HepG2 (cell line): ENCODE results near the gene SCARF1. TPM values are rescaled to one million over a fixed set of nuclear protein-coding genes. Genes with fewer than 3 reads are reported as not detected.
A peak's percentile ranks its signal among the peaks of the same experiment; 100 is the strongest.

Experiments used
- ATAC-seq: fragments of 200-7000 bp; cut with Tn5 transposase; 3 replicates; pipeline ENCODE4 v1.9.1; 2020; ENCODE audit warnings: mild to moderate bottlenecking, moderate library complexity
- BruUV-seq: library from RNA; stranded (reverse); fragments of 400-500 nt; replicated peaks from 2 replicates; lab custom pipeline; 2021; lab: Mats Ljungman, UMichigan
- CTCF ChIA-PET: fragments of 300-600 bp; formaldehyde crosslinking; extraction: SDS; loops from one replicate; lab custom pipeline; 2021; ENCODE audit warnings: low total read pairs, inconsistent platforms, low intra/inter-chr PET ratio; lab: Yijun Ruan, JAX
- POLR2A ChIA-PET: fragments of 350-600 bp; sonication (Branson Sonifier 250); formaldehyde crosslinking; loops from one replicate; lab custom pipeline; 2020; ENCODE audit warnings: antibody characterized with exemption, inconsistent platforms; lab: Yijun Ruan, JAX
- DNase-seq: peaks from one replicate; pipeline ENCODE4 v3.0.0-alpha.2; 2015; ENCODE audit warnings: low spot score
- FAIRE-seq: peaks from 3 replicates; lab custom pipeline; 2011; peaks lifted over from hg19 to GRCh38; lab: Jason Lieb, UNC
- H2AFZ ChIP-seq: one replicate; pipeline ENCODE4 v1.6.1; 2011; ENCODE audit warnings: low read length, inconsistent platforms
- H3K27ac ChIP-seq: fragments of 300-600 bp; 3 replicates; pipeline ENCODE4 v1.8.0; 2011; ENCODE audit warnings: mixed run types, mild to moderate bottlenecking, mixed read lengths, low read length, inconsistent platforms; ENCODE audit not compliant: insufficient read depth; ENCODE audit errors: extremely low read length
- H3K27me3 ChIP-seq, 2 experiments: fragments of 200-600 bp in 1 of 2; 2 replicates in 1 of 2; 3 replicates in 1 of 2; pipeline versions ENCODE4 v1.6.0 to v1.8.0; 2011; ENCODE audit warnings: low read length in 2 of 2, mild to moderate bottlenecking in 2 of 2, moderate library complexity in 2 of 2, inconsistent platforms in 1 of 2; ENCODE audit not compliant: insufficient read depth in 2 of 2, control insufficient read depth in 1 of 2
- H3K36me3 ChIP-seq, 2 experiments: fragments of 200-600 bp in 1 of 2; replicated peaks in 1 of 2; 2 replicates in 1 of 2; 3 replicates in 1 of 2; pipeline versions ENCODE4 v1.5.1 to v1.8.0; 2011; ENCODE audit warnings: low read length in 2 of 2, inconsistent platforms in 1 of 2; ENCODE audit not compliant: insufficient read depth in 2 of 2, control insufficient read depth in 1 of 2
- H3K4me1 ChIP-seq: 2 replicates; pipeline ENCODE4 v1.5.1; 2012; ENCODE audit warnings: low read length, inconsistent platforms; ENCODE audit not compliant: insufficient read depth
- H3K4me2 ChIP-seq: 2 replicates; pipeline ENCODE4 v1.6.0; 2011; ENCODE audit warnings: low read depth, low read length, inconsistent platforms
- H3K4me3 ChIP-seq, 3 experiments: fragments of 200-600 bp in 1 of 3; sonication (generic), shearing (Covaris generic) in 1 of 3; replicated peaks in 1 of 3; 2 replicates each; pipeline ENCODE4 v1.5.1; 2011 to 2016; ENCODE audit warnings: low read length in 3 of 3, inconsistent platforms in 2 of 3, low read depth in 2 of 3, mild to moderate bottlenecking in 2 of 3, control low read depth in 1 of 3, mixed read lengths in 1 of 3; ENCODE audit not compliant: insufficient read depth in 1 of 3
- H3K79me2 ChIP-seq: one replicate; pipeline ENCODE4 v1.6.1; 2011; ENCODE audit warnings: low read length, inconsistent platforms; ENCODE audit not compliant: insufficient read depth
- H3K9ac ChIP-seq: 2 replicates; pipeline ENCODE4 v1.6.0; 2011; ENCODE audit warnings: mild to moderate bottlenecking, low read depth, low read length, inconsistent platforms; ENCODE audit not compliant: insufficient read depth
- H3K9me3 ChIP-seq: 2 replicates; pipeline ENCODE4 v1.5.1; 2012; ENCODE audit warnings: mild to moderate bottlenecking, low read length
- H4K20me1 ChIP-seq: 2 replicates; pipeline ENCODE4 v1.6.0; 2011; ENCODE audit warnings: inconsistent platforms, mild to moderate bottlenecking, low read length, moderate library complexity; ENCODE audit not compliant: insufficient read depth
- MAFF ChIP-seq: IDR thresholded peaks from 2 replicates; pipeline ENCODE4 v1.6.1; 2011; ENCODE audit warnings: low read depth, low read length, improper control_type of control experiment
- MAFG ChIP-seq: sonication (generic); formaldehyde crosslinking; IDR thresholded peaks from 2 replicates; pipeline ENCODE4 v1.5.1; 2020; ENCODE audit warnings: mild to moderate bottlenecking, missing genetic modification reagents
- MAFK ChIP-seq, 2 experiments: IDR thresholded peaks in 1 of 2; conservative IDR thresholded peaks in 1 of 2; 2 replicates each; pipeline ENCODE4 v1.6.1; 2011; ENCODE audit warnings: improper control_type of control experiment in 2 of 2, low read length in 2 of 2
- PRPF4 ChIP-seq: fragments of 200-400 bp; formaldehyde crosslinking; IDR thresholded peaks from 2 replicates; pipeline ENCODE4 v1.6.1; 2016; ENCODE audit warnings: low read length, low read depth; ENCODE audit not compliant: poor library complexity, severe bottlenecking
- SOX13 ChIP-seq, 3 experiments: fragments of 450-650 bp in 1 of 3; sonication (generic) in 1 of 3; formaldehyde crosslinking in 1 of 3; IDR thresholded peaks in 2 of 3; conservative IDR thresholded peaks in 1 of 3; 2 replicates each; pipeline versions ENCODE4 v1.5.0 to v1.6.1; 2016 to 2020; ENCODE audit warnings: antibody characterized with exemption in 1 of 3, mild to moderate bottlenecking in 1 of 3, missing compliant biosample characterization in 1 of 3, missing genetic modification reagents in 1 of 3, moderate library complexity in 1 of 3
- ZBTB42 ChIP-seq: sonication (generic); formaldehyde crosslinking; IDR thresholded peaks from 2 replicates; pipeline ENCODE4 v1.5.0; 2020; ENCODE audit warnings: mild to moderate bottlenecking, missing genetic modification reagents
- ZNF121 ChIP-seq: sonication (generic); formaldehyde crosslinking; IDR thresholded peaks from 2 replicates; pipeline ENCODE4 v1.5.0; 2020; ENCODE audit warnings: mild to moderate bottlenecking, missing genetic modification reagents
- ZNF232 ChIP-seq: sonication (generic); formaldehyde crosslinking; IDR thresholded peaks from 2 replicates; pipeline ENCODE4 v1.4.0; 2020; ENCODE audit warnings: missing genetic modification reagents, borderline replicate concordance
- ZNF44 ChIP-seq: sonication (generic); formaldehyde crosslinking; IDR thresholded peaks from 2 replicates; pipeline ENCODE4 v1.5.1; 2020; ENCODE audit warnings: mild to moderate bottlenecking, missing genetic modification reagents
- ZNF607 ChIP-seq: sonication (generic); formaldehyde crosslinking; IDR thresholded peaks from 2 replicates; pipeline ENCODE4 v1.5.1; 2020; ENCODE audit warnings: missing genetic modification reagents, mild to moderate bottlenecking, borderline replicate concordance
- WGBS: methylation state at CpG from one replicate; pipeline ENCODE4 v1.1.6; 2017; ENCODE audit warnings: low lambda C conversion rate; 5-methylcytosine and 5-hydroxymethylcytosine counted together
- in situ Hi-C: cut with HindIII; loops from 2 replicates; pipeline ENCODE4 v1.10.0; 2017; ENCODE audit warnings: low pct_unique_long_range_greater_than_20kb; ENCODE audit not compliant: extremely low pct_ligation_motif_present
- intact Hi-C: fragments of 100-400 bp; cut with micrococcal nuclease; formaldehyde crosslinking; loops from one replicate; pipeline ENCODE4 v1.10.0; 2022; ENCODE audit not compliant: unreplicated experiment
- polyA plus RNA-seq, 8 experiments: library from polyadenylated mRNA; depleted of rRNA in 3 of 8; stranded (reverse) in 7 of 8; unstranded in 1 of 8; fragments of >200 nt; fragmentation: Illumina TruSeq in 4 of 8; extraction: Trizol in 4 of 8; gene quantifications; 2 replicates each; pipeline versions ENCODE4 v1.2.1 to v1.2.3, GENCODE V29; 2011 to 2016; ENCODE audit warnings: low read depth in 4 of 8, missing spikeins in 1 of 8, mixed read lengths in 1 of 8; ENCODE audit not compliant: insufficient read depth in 1 of 8
- total RNA-seq, 5 experiments: library from RNA; depleted of rRNA; stranded (reverse); fragments of >200 nt; fragmentation: Illumina TruSeq; extraction: Trizol; gene quantifications; 2 replicates each; pipeline ENCODE4 v1.2.3, GENCODE V29; 2016; ENCODE audit warnings: low read depth in 1 of 5
- TF ChIP-seq, protein P1 (sequence below): sonication (generic); formaldehyde crosslinking; IDR thresholded peaks from 2 replicates; pipeline ENCODE4 v1.4.0; 2020; ENCODE audit warnings: missing genetic modification reagents
- TF ChIP-seq, protein P2 (sequence below): sonication (generic); formaldehyde crosslinking; IDR thresholded peaks from 2 replicates; pipeline ENCODE4 v1.4.0; 2020; ENCODE audit warnings: mild to moderate bottlenecking, missing genetic modification reagents

Gene SCARF1
- total and polyA plus RNA-seq, 2 of the 13 experiments (the other 11 are each of a cell fraction or from before 2014, with no cell fraction given): 0.24 to 0.71 TPM

DNA sequence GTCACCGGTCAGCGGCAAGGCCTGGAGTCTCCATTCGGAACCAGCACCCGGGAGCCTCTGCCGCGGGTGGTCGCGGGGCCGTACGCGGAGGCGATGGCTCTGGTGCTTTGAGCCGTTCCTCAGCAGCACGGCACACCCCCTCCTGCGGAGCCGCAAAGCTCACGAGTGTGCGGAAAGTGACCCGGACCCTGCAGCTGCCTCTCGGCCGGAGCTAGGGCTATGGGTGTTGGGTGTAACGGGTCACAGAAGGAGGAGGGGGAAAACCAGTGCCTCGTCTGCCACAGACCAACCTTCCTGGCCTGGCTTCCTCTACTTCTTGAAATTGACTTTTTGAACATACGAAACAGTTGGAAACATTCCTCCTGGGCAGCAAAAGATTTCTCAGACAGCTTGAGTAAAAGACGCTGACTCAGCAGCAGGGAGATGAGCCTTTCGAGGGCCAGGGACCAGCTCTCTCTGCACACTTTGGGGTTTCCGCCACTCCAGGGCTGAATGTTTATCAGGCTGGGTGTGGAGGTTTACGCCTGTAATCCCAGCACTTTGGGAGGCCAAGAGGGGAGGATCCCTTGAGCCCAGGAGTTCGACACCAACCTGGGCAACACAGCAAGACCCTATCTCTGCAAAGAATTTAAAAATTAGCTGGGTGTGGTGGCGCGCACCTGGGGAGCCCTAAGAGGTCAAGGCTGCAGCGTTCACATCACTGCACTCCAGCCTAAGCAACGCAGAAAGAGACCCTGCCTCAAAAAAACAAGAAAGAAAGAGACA is 56.5 kb downstream of the SCARF1 start:
- ChIA-PET CTCF (no interaction called here), POLR2A (interaction anchor here (1.3 kb wide), 1 partner anchor 9 kb away, joined by 7 read pairs; no protein-coding TSS in a partner anchor)
- TF ChIP-seq ZNF121 (CRISPR knock-in tag) (peak; percentile 85), ZBTB42 (CRISPR knock-in tag) (no peak), ZNF232 (CRISPR knock-in tag) (no peak), PRPF4 (no peak), ZNF44 (CRISPR knock-in tag) (no peak), MAFF (peak; percentile 98), ZNF607 (0 out of 2 replicates have a peak, but pooled peaks have one; percentile 23), MAFG (CRISPR knock-in tag) (peak; percentile 83), SOX13 (IDR thresholded peaks at IDR 0.05) (no peak), SOX13 (CRISPR knock-in tag; conservative IDR thresholded peaks at IDR 0.05 in 1 of 2, IDR thresholded peaks at IDR 0.05 in 1 of 2) (no peak), MAFK (conservative IDR thresholded peaks at IDR 0.05 in 1 of 2, IDR thresholded peaks at IDR 0.05 in 1 of 2; ENCODE audit: low read length in 2 of 2) (peak; percentile 98 to 99)
- TF ChIP-seq, protein P1, sequence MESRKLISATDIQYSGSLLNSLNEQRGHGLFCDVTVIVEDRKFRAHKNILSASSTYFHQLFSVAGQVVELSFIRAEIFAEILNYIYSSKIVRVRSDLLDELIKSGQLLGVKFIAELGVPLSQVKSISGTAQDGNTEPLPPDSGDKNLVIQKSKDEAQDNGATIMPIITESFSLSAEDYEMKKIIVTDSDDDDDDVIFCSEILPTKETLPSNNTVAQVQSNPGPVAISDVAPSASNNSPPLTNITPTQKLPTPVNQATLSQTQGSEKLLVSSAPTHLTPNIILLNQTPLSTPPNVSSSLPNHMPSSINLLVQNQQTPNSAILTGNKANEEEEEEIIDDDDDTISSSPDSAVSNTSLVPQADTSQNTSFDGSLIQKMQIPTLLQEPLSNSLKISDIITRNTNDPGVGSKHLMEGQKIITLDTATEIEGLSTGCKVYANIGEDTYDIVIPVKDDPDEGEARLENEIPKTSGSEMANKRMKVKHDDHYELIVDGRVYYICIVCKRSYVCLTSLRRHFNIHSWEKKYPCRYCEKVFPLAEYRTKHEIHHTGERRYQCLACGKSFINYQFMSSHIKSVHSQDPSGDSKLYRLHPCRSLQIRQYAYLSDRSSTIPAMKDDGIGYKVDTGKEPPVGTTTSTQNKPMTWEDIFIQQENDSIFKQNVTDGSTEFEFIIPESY (CRISPR knock-in tag): peak; percentile 58
- TF ChIP-seq, protein P2, sequence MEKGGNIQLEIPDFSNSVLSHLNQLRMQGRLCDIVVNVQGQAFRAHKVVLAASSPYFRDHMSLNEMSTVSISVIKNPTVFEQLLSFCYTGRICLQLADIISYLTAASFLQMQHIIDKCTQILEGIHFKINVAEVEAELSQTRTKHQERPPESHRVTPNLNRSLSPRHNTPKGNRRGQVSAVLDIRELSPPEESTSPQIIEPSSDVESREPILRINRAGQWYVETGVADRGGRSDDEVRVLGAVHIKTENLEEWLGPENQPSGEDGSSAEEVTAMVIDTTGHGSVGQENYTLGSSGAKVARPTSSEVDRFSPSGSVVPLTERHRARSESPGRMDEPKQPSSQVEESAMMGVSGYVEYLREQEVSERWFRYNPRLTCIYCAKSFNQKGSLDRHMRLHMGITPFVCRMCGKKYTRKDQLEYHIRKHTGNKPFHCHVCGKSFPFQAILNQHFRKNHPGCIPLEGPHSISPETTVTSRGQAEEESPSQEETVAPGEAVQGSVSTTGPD (CRISPR knock-in tag): no peak
- no peak overlapping the region for H3K9ac ChIP-seq
- intact Hi-C loops: no loop called here
- H3K36me3 ChIP-seq: peaks cover 0 to 1% of the 10 kb centered on the region in 2 experiments; a peak in 3 of 5 replicates
- BruUV-seq: no TSS peak
- in situ Hi-C loops: no loop called here
- no peaks in the 10 kb centered on the region for H3K79me2 ChIP-seq
- no peak overlapping the region for H3K4me3 ChIP-seq
- H3K9me3 ChIP-seq: no peaks in the 10 kb centered on the region
- no peaks in the 10 kb centered on the region for H3K27me3 ChIP-seq
- no peak for DNase-seq
- no peak for ATAC-seq
- 98% methylated on average over 33 of the region's 33 CpGs for WGBS
- H4K20me1 ChIP-seq: no peaks in the 10 kb centered on the region
- FAIRE-seq: no peak
- H3K4me1 ChIP-seq: peaks cover 80% of the 10 kb centered on the region
- no peak overlapping the region for H3K4me2 ChIP-seq
- H3K27ac ChIP-seq: no peak overlapping the region
- no peak overlapping the region for H2AFZ ChIP-seq
